ENCODE data around the gene VILL.

The VILL gene

DNA sequence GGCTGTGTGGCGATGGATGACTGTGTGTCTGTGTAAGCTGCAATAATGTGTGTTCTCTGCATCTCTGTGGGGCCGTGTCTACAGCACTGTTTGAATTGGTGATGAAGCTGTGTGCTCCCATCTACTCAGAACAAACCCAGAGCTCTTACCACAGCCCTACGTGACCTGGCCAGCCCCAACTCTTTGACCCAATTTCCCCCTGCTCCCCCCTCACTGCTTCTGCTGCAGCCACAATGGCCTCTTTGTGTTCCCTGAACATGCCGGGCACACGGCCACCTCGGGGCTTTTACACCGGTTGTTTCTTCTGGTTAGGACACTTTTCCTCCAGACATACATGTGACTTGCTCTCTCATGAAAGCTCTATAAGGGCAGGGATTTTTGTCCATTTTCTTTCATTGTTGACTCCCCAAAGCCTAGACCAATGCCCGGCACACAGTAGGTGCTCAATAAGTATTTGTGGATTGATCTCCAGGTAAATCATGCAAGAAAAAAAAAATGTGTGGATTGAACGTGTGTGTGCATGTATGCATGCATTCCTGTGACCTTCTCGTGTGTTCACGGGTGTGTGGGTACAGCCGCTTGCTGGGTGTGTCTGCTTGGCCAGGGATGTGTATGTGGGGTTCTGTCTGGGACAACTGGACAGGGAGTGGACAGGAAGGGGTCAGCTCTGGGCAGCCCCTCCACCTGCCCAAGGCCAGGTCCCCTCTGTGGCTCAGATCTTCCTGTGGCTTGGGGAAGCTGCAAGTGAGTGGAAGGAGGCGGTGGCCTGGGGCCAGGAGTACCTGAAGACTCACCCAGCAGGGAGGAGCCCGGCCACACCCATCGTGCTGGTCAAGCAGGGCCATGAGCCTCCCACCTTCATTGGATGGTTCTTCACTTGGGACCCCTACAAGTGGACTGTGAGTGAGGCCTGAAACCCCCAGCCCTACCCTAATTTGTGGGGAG lies 14.8 kb downstream of the VILL start:
- DNase-seq (ENCODE audit: low spot score) = no peak
- TF ChIP-seq, protein P1, sequence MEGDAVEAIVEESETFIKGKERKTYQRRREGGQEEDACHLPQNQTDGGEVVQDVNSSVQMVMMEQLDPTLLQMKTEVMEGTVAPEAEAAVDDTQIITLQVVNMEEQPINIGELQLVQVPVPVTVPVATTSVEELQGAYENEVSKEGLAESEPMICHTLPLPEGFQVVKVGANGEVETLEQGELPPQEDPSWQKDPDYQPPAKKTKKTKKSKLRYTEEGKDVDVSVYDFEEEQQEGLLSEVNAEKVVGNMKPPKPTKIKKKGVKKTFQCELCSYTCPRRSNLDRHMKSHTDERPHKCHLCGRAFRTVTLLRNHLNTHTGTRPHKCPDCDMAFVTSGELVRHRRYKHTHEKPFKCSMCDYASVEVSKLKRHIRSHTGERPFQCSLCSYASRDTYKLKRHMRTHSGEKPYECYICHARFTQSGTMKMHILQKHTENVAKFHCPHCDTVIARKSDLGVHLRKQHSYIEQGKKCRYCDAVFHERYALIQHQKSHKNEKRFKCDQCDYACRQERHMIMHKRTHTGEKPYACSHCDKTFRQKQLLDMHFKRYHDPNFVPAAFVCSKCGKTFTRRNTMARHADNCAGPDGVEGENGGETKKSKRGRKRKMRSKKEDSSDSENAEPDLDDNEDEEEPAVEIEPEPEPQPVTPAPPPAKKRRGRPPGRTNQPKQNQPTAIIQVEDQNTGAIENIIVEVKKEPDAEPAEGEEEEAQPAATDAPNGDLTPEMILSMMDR (conservative IDR thresholded peaks at IDR 0.05; ENCODE audit: low read depth) = no peak
- H3K27ac ChIP-seq = peak overlapping the region; percentile 58
- ChIA-PET POLR2A (ENCODE audit: low non-redundant PET) (no interaction called here), CTCF (interaction anchor here (0.7 to 1.2 kb wide), 4 partner anchors 10 to 324 kb away, joined by 3 to 5 read pairs (median 4); no protein-coding TSS in a partner anchor)

DNA sequence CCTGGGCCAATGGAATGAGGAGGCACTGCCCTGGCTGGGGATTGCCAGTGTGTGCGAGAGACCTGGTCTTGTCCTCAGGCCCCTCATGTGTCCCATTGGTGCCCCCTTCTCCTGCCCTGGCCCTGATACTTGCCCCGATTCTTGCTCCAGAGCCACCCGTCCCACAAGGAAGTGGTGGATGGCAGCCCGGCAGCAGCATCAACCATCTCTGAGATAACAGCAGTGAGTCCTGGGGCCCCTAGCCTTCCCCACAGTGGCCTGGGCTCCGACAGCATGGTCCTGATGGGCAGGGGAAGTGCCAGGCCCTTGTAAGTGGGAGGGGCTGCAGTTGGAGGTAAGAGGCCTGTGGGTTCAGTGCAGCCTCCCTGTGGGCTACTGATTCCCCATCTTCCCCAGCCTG lies 15.4 kb downstream of the VILL start:
- ChIA-PET POLR2A (ENCODE audit: low non-redundant PET) (no interaction called here), CTCF (no interaction called here)
- no peak for DNase-seq (ENCODE audit: low spot score)
- peak overlapping the region; percentile 58 for H3K27ac ChIP-seq
- TF ChIP-seq, protein P1 (conservative IDR thresholded peaks at IDR 0.05; ENCODE audit: low read depth) = no peak

DNA sequence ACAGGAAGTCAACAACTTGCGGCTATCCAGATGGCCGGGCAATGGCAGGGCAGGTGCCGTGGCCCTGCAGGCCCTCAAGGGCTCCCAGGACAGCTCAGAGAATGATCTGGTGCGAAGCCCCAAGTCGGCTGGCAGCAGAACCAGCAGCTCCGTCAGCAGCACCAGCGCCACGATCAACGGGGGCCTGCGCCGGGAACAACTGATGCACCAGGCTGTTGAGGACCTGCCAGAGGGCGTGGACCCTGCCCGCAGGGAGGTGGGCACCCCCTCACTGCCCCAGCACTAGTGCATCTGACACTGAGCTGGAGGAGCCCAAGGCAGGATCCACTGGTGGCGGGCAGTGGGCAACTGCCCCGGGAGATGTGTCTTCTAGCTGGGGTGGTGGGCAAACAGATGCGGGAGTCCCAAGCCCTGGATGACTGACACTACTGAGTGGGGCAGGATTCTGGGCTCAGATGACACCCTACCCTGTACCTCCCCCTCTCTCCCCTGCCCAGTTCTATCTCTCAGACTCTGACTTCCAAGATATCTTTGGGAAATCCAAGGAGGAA lies 15.9 kb downstream of the VILL start:
- peak overlapping the region; percentile 58 for H3K27ac ChIP-seq
- TF ChIP-seq, protein P1 (conservative IDR thresholded peaks at IDR 0.05; ENCODE audit: low read depth) = no peak
- CTCF ChIA-PET = no interaction called here
- POLR2A ChIA-PET (ENCODE audit: low non-redundant PET) = no interaction called here
- no peak for DNase-seq (ENCODE audit: low spot score)

DNA sequence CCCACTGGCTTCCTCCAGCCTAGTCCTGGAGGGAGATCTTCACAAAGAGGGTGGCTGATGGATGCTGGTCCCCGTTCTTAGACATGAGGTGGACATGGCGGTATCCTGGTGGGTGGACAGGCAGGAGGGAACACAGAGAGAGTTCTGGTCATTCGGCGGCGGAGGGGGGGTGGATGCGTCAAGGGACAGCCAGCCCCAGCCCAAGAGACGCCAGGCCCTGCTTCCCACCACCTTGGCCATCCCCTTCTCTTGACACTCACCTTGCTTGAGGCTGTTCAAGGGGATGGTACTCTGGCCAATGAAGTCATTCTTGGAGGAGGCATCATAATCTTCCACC lies 17.1 kb downstream of the VILL start:
- ChIA-PET POLR2A (ENCODE audit: low non-redundant PET) (no interaction called here), CTCF (no interaction called here)
- TF ChIP-seq, protein P1 (conservative IDR thresholded peaks at IDR 0.05; ENCODE audit: low read depth) = no peak
- H3K27ac ChIP-seq = peak overlapping the region; percentile 58
- no peak for DNase-seq (ENCODE audit: low spot score)

DNA sequence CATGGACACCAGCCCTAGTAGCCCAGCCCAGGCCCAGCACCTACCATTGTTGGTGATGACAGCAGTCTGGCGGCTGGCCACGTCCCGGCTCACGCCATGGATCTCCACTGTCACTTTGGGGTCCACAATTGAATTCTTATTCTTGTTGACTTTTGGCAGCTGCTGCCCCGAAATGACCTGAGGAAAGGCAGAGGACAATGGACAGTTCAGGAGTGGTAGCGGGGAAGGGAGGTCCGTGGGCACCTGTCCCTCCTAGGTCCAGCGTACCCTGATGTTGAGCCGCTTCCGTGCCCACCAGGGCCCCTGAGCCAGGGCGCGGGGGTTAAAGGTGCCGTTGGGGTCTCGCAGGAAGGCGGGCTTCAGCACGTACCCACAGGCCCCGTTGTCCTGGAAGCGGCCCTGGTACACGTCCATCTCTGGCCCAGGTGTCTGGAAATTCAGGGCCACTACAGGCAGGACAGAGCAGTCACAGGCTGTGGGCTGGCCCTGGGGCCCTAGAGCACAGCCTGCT lies 17.7 kb downstream of the VILL start:
- peak overlapping the region; percentile 35 for H3K27ac ChIP-seq
- ChIA-PET POLR2A (ENCODE audit: low non-redundant PET) (no interaction called here), CTCF (no interaction called here)
- TF ChIP-seq, protein P1 (conservative IDR thresholded peaks at IDR 0.05; ENCODE audit: low read depth) = no peak
- DNase-seq (ENCODE audit: low spot score) = no peak

DNA sequence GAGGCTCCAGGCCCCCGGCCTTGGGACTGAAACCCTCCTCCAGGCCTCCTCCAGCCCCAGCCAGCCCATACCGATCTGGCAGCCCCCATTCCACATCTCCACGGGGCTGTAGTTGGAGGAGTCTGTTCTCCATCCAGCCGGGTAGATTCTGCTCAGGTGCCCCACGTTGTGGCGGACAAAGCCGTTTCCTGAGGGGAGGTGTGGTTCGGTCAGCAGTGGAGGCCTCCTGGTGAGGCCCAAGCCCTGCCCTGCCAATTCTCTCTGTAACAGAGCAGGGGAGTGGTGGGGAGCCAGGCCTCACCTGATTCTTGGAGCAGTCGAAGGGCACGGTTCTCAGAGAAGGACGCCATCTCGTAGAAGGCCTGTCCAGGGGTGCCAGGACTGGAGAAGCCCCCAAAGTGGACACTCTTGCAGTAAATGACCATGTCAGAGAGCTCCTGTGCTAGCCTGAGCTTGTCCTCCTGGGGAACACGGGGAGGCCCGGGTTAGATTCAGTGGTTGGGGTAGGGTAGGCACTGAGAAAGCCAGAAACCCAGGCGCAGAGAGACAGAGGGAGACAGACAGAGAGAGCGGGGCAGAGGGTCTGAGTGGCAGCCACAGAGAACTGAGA lies 18.5 kb downstream of the VILL start:
- peak overlapping the region; percentile 35 for H3K27ac ChIP-seq
- POLR2A ChIA-PET (ENCODE audit: low non-redundant PET) = no interaction called here
- CTCF ChIA-PET = no interaction called here
- no peak for DNase-seq (ENCODE audit: low spot score)
- TF ChIP-seq, protein P1 (conservative IDR thresholded peaks at IDR 0.05; ENCODE audit: low read depth) = no peak
